Measurements from ENCODE around the gene RPS19. TPM values are rescaled to one million over a fixed set of nuclear protein-coding genes. Genes with fewer than 3 reads are reported as not detected.
A peak's percentile ranks its signal among the peaks of the same experiment; 100 is the strongest.
"Not testable (repeated sequence)": the region's sequence is repeated elsewhere in the genome, so short reads cannot be mapped to it uniquely, and the experiment has no call there.

RPS19 gene
- total RNA-seq, 1 donor: 1,086 TPM

- peaks cover 69% of the 10 kb centered on the region for H3K4me1 ChIP-seq (ENCODE audit: insufficient read depth, low read length)
- no peaks in the 10 kb centered on the region for H3K9me3 ChIP-seq (ENCODE audit: low read depth, low read length)
- H3K27me3 ChIP-seq (ENCODE audit: insufficient read depth, low read length): no peaks in the 10 kb centered on the region
- H3K4me3 ChIP-seq (ENCODE audit: low read length): no peak overlapping the region
These were observed 8.3 kb downstream of the RPS19 start for GRCh38 chr19:41868120-41868988.

GRCh38 chr19:41868989-41869300, 8.9 kb downstream of the RPS19 start:
- Histone ChIP-seq H3K27me3 (ENCODE audit: insufficient read depth, low read length) (no peaks in the 10 kb centered on the region), H3K9me3 (ENCODE audit: low read depth, low read length) (no peaks in the 10 kb centered on the region), H3K4me1 (ENCODE audit: insufficient read depth, low read length) (peaks cover 71% of the 10 kb centered on the region), H3K4me3 (ENCODE audit: low read length) (no peak overlapping the region)

GRCh38 chr19:41869374-41869955, 9.4 kb downstream of the RPS19 start:
- Histone ChIP-seq H3K4me1 (ENCODE audit: insufficient read depth, low read length) (peaks cover 75% of the 10 kb centered on the region), H3K4me3 (ENCODE audit: low read length) (no peak overlapping the region), H3K9me3 (ENCODE audit: low read depth, low read length) (no peaks in the 10 kb centered on the region), H3K27me3 (ENCODE audit: insufficient read depth, low read length) (no peaks in the 10 kb centered on the region)

GRCh38 chr19:41870401-41870873, 10.4 kb downstream of the RPS19 start:
- Histone ChIP-seq H3K9me3 (ENCODE audit: low read depth, low read length) (no peaks in the 10 kb centered on the region), H3K27me3 (ENCODE audit: insufficient read depth, low read length) (no peaks in the 10 kb centered on the region), H3K4me1 (ENCODE audit: insufficient read depth, low read length) (peaks cover 77% of the 10 kb centered on the region), H3K4me3 (ENCODE audit: low read length) (no peak overlapping the region)

GRCh38 chr19:41871573-41872383, 11.7 kb downstream of the RPS19 start:
- Histone ChIP-seq H3K9me3 (ENCODE audit: low read depth, low read length) (no peaks in the 10 kb centered on the region), H3K4me1 (ENCODE audit: insufficient read depth, low read length) (peaks cover 90% of the 10 kb centered on the region), H3K27me3 (ENCODE audit: insufficient read depth, low read length) (no peaks in the 10 kb centered on the region), H3K4me3 (ENCODE audit: low read length) (no peak overlapping the region)

GRCh38 chr19:41872384-41872774, 12.3 kb downstream of the RPS19 start:
- Histone ChIP-seq H3K27me3 (ENCODE audit: insufficient read depth, low read length) (no peaks in the 10 kb centered on the region), H3K9me3 (ENCODE audit: low read depth, low read length) (no peaks in the 10 kb centered on the region), H3K4me3 (ENCODE audit: low read length) (no peak overlapping the region), H3K4me1 (ENCODE audit: insufficient read depth, low read length) (peaks cover 94% of the 10 kb centered on the region)

- Histone ChIP-seq H3K9me3 (ENCODE audit: low read depth, low read length) (no peaks in the 10 kb centered on the region), H3K27me3 (ENCODE audit: insufficient read depth, low read length) (no peaks in the 10 kb centered on the region), H3K4me3 (ENCODE audit: low read length) (no peak overlapping the region), H3K4me1 (ENCODE audit: insufficient read depth, low read length) (peaks cover 94% of the 10 kb centered on the region)
These were observed 13.0 kb downstream of the RPS19 start for GRCh38 chr19:41872775-41873647.

- H3K4me3 ChIP-seq (ENCODE audit: low read length): not testable (repeated sequence)
These were observed 15.9 kb downstream of the RPS19 start for GRCh38 chr19:41875973-41876372.

GRCh38 chr19:41876847-41877832, 17.1 kb downstream of the RPS19 start, which contains the start of gene CD79A:
CD79A (plus strand) TSS chr19:41877279; CDS start chr19:41877305, 26 bp downstream.
- H3K4me3 ChIP-seq (ENCODE audit: low read length): peak within 1 kb of the TSS; percentile 47
- peaks cover 97% of the 10 kb centered on the region for H3K4me1 ChIP-seq (ENCODE audit: insufficient read depth, low read length)
- no peaks in the 10 kb centered on the region for H3K9me3 ChIP-seq (ENCODE audit: low read depth, low read length)
- no peaks in the 10 kb centered on the region for H3K27me3 ChIP-seq (ENCODE audit: insufficient read depth, low read length)

More at GRCh38 chr19:41875973-41876372, 15.9 kb downstream of the RPS19 start:
- peaks cover 97% of the 10 kb centered on the region for H3K4me1 ChIP-seq (ENCODE audit: insufficient read depth, low read length)
- H3K27me3 ChIP-seq (ENCODE audit: insufficient read depth, low read length); H3K9me3 ChIP-seq (ENCODE audit: low read depth, low read length): not testable (repeated sequence)

GRCh38 chr19:41877916-41878905, 18.2 kb downstream of the RPS19 start:
- H3K4me3 ChIP-seq (ENCODE audit: low read length): peak overlapping the region; percentile 47
- no peaks in the 10 kb centered on the region for H3K27me3 ChIP-seq (ENCODE audit: insufficient read depth, low read length)

GRCh38 chr19:41879080-41879479, 19.0 kb downstream of the RPS19 start:
- H3K27me3 ChIP-seq (ENCODE audit: insufficient read depth, low read length): no peaks in the 10 kb centered on the region
- peaks cover 84% of the 10 kb centered on the region for H3K4me1 ChIP-seq (ENCODE audit: insufficient read depth, low read length)
- no peaks in the 10 kb centered on the region for H3K9me3 ChIP-seq (ENCODE audit: low read depth, low read length)
- no peak overlapping the region for H3K4me3 ChIP-seq (ENCODE audit: low read length)

More at GRCh38 chr19:41877916-41878905, 18.2 kb downstream of the RPS19 start:
- Histone ChIP-seq H3K9me3 (ENCODE audit: low read depth, low read length) (no peaks in the 10 kb centered on the region), H3K4me1 (ENCODE audit: insufficient read depth, low read length) (peaks cover 92% of the 10 kb centered on the region)

- Histone ChIP-seq H3K27me3 (ENCODE audit: insufficient read depth, low read length) (no peaks in the 10 kb centered on the region), H3K4me3 (ENCODE audit: low read length) (no peak overlapping the region), H3K9me3 (ENCODE audit: low read depth, low read length) (no peaks in the 10 kb centered on the region), H3K4me1 (ENCODE audit: insufficient read depth, low read length) (peaks cover 82% of the 10 kb centered on the region)
These were observed 19.7 kb downstream of the RPS19 start for GRCh38 chr19:41879670-41880328.

Data from mononuclear cell (primary cell).